OCI-LY7 (cell line): ENCODE data around the gene RSPRY1.

ENCODE experiments used
- EZH2phosphoT487 ChIP-seq: fragments of 200-600 bp; sonication (generic); IDR thresholded peaks from 2 replicates; pipeline ENCODE4 v1.6.1; 2018; ENCODE audit warnings: low read depth, borderline replicate concordance, mild to moderate bottlenecking, mixed run types, antibody characterized with exemption, low read length, moderate library complexity, mixed read lengths
- TF ChIP-seq, protein P1 (sequence below): fragments of 200-600 bp; sonication (generic); conservative IDR thresholded peaks from 2 replicates; pipeline ENCODE4 v1.5.1; 2014; ENCODE audit warnings: mild to moderate bottlenecking, antibody characterized with exemption, low read length, moderate library complexity, mixed read lengths

DNA sequence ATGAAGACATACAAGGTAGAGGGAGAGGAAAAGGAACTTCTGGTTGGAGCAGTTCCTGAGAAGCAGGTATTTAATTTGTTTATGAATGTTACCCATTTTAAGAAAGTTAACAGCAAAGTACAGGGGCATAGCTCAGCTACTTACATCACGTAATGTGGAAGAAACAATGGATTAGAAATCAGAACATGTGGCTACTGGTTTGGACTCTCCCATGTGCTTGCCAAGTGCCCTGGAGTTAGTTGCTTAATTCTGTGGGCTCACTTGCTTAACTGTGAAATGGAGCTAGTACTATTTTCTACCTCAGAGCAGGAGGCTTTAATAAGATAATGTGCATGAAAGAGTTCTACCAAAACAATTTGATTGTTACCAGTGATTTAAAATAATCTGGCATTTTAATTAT, 27.3 kb downstream of the RSPRY1 start:
- TF ChIP-seq, protein P1, sequence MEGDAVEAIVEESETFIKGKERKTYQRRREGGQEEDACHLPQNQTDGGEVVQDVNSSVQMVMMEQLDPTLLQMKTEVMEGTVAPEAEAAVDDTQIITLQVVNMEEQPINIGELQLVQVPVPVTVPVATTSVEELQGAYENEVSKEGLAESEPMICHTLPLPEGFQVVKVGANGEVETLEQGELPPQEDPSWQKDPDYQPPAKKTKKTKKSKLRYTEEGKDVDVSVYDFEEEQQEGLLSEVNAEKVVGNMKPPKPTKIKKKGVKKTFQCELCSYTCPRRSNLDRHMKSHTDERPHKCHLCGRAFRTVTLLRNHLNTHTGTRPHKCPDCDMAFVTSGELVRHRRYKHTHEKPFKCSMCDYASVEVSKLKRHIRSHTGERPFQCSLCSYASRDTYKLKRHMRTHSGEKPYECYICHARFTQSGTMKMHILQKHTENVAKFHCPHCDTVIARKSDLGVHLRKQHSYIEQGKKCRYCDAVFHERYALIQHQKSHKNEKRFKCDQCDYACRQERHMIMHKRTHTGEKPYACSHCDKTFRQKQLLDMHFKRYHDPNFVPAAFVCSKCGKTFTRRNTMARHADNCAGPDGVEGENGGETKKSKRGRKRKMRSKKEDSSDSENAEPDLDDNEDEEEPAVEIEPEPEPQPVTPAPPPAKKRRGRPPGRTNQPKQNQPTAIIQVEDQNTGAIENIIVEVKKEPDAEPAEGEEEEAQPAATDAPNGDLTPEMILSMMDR: no peak
- no peak for TF ChIP-seq EZH2phosphoT487
